HEK293 (cell line): ENCODE data around the gene TMEM183A.

Source experiments
- CTCF ChIA-PET: fragments of 350-600 bp; formaldehyde crosslinking; extraction: SDS; loops from one replicate; lab custom pipeline; 2021; ENCODE audit warnings: antibody characterized with exemption; lab: Yijun Ruan, JAX
- POLR2A ChIA-PET: fragments of 300-600 bp; formaldehyde crosslinking; extraction: SDS; loops from one replicate; lab custom pipeline; 2020; ENCODE audit warnings: antibody characterized with exemption, inconsistent platforms; lab: Yijun Ruan, JAX
- H3K27ac ChIP-seq: fragments of 200-500 bp; sonication (Bioruptor generic); 2 replicates; pipeline ENCODE4 v1.5.1; 2014; ENCODE audit warnings: low read depth, low read length, control low read depth, inconsistent platforms; ENCODE audit errors: extremely low read depth
- H3K36me3 ChIP-seq, 2 experiments: fragments of 200-500 bp in 1 of 2; sonication (Bioruptor generic) in 1 of 2; 1 replicate in 1 of 2; 2 replicates in 1 of 2; pipeline ENCODE4 v1.5.1; 2014 to 2017; ENCODE audit warnings: inconsistent platforms in 2 of 2, low read length in 2 of 2; ENCODE audit not compliant: control insufficient read depth in 2 of 2, insufficient read depth in 1 of 2
- H3K4me1 ChIP-seq: fragments of 200-500 bp; sonication (Bioruptor generic); 2 replicates; pipeline ENCODE4 v1.5.1; 2014; ENCODE audit warnings: mild to moderate bottlenecking, low read length, inconsistent platforms; ENCODE audit not compliant: control insufficient read depth, insufficient read depth
- H3K4me3 ChIP-seq: 2 replicates; pipeline ENCODE4 v1.5.1; 2011; ENCODE audit warnings: low read depth, mild to moderate bottlenecking, control low read depth, low read length, moderate library complexity
- H3K9me3 ChIP-seq: fragments of 200-500 bp; sonication (Bioruptor generic); 2 replicates; pipeline ENCODE4 v1.5.1; 2014; ENCODE audit warnings: low read depth, low read length, inconsistent platforms; ENCODE audit not compliant: control insufficient read depth, insufficient read depth
- REPIN1 ChIP-seq: fragments of 450-650 bp; formaldehyde crosslinking; IDR thresholded peaks from 2 replicates; pipeline ENCODE4 v1.5.1; 2017; ENCODE audit warnings: missing biosample characterization, missing genetic modification characterization, low read depth
- ZBTB20 ChIP-seq: fragments of 450-650 bp; formaldehyde crosslinking; IDR thresholded peaks from 2 replicates; pipeline ENCODE4 v1.5.1; 2016; ENCODE audit warnings: missing biosample characterization, missing genetic modification characterization
- ZBTB7A ChIP-seq: fragments of 450-650 bp; formaldehyde crosslinking; IDR thresholded peaks from 2 replicates; pipeline ENCODE4 v1.5.1; 2016; ENCODE audit warnings: low read depth, missing biosample characterization, missing genetic modification characterization
- ZNF24 ChIP-seq: fragments of 450-650 bp; formaldehyde crosslinking; IDR thresholded peaks from 2 replicates; pipeline ENCODE4 v1.5.1; 2016; ENCODE audit warnings: missing biosample characterization, missing genetic modification characterization
- ZNF391 ChIP-seq: fragments of 450-650 bp; formaldehyde crosslinking; IDR thresholded peaks from 2 replicates; pipeline ENCODE4 v1.5.1; 2016; ENCODE audit warnings: low read depth, missing biosample characterization, missing genetic modification characterization, borderline replicate concordance
- ZNF585B ChIP-seq: fragments of 450-650 bp; formaldehyde crosslinking; IDR thresholded peaks from 2 replicates; pipeline ENCODE4 v1.5.1; 2016; ENCODE audit warnings: missing biosample characterization, missing genetic modification characterization
- ZNF610 ChIP-seq: fragments of 450-650 bp; formaldehyde crosslinking; IDR thresholded peaks from 2 replicates; pipeline ENCODE4 v1.5.1; 2016; ENCODE audit warnings: missing biosample characterization, missing genetic modification characterization, borderline replicate concordance
- TF ChIP-seq, protein P1 (sequence below): fragments of 450-650 bp; formaldehyde crosslinking; IDR thresholded peaks from 2 replicates; pipeline ENCODE4 v1.5.1; 2016; ENCODE audit warnings: missing biosample characterization, missing genetic modification characterization
- TF ChIP-seq, protein P2 (sequence below): fragments of 450-650 bp; formaldehyde crosslinking; IDR thresholded peaks from 2 replicates; pipeline ENCODE4 v1.5.1; 2016; ENCODE audit warnings: missing biosample characterization, missing genetic modification characterization, borderline replicate concordance
- TF ChIP-seq, protein P3 (sequence below): fragments of 450-650 bp; formaldehyde crosslinking; IDR thresholded peaks from 2 replicates; pipeline ENCODE4 v1.5.1; 2017; ENCODE audit warnings: missing biosample characterization, missing genetic modification characterization
- TF ChIP-seq, protein P4 (sequence below): sonication (generic); formaldehyde crosslinking; IDR thresholded peaks from 2 replicates; pipeline ENCODE4 v1.8.1; 2022; ENCODE audit warnings: mild to moderate bottlenecking, moderate library complexity, missing genetic modification reagents
- TF ChIP-seq, protein P5 (sequence below): fragments of 450-650 bp; formaldehyde crosslinking; optimal IDR thresholded peaks from 2 replicates; pipeline ENCODE3; 2016; ENCODE audit warnings: missing biosample characterization, mild to moderate bottlenecking, missing genetic modification characterization

The TMEM183A gene

DNA sequence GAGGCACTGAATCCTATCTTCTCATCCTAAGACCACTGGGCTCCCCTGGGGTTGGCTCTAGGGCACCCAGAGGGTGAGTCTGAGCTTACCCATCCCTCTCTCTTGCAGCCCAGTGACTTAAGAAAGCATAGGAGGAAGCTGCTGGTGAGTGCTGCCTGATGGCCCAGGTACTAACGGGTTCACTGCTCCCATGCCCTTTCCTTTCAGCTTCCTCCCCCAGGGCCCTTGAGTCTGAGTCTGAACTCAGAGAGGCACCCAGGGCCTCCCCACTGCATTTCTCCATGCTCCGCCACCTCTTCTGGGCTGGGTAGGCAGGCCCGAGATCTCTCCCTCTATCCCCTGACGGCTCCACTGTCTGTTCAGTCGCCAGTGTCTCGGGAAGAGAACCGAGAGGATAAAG, 48.8 kb downstream of the TMEM183A start (continued):
- TF ChIP-seq, protein P1, sequence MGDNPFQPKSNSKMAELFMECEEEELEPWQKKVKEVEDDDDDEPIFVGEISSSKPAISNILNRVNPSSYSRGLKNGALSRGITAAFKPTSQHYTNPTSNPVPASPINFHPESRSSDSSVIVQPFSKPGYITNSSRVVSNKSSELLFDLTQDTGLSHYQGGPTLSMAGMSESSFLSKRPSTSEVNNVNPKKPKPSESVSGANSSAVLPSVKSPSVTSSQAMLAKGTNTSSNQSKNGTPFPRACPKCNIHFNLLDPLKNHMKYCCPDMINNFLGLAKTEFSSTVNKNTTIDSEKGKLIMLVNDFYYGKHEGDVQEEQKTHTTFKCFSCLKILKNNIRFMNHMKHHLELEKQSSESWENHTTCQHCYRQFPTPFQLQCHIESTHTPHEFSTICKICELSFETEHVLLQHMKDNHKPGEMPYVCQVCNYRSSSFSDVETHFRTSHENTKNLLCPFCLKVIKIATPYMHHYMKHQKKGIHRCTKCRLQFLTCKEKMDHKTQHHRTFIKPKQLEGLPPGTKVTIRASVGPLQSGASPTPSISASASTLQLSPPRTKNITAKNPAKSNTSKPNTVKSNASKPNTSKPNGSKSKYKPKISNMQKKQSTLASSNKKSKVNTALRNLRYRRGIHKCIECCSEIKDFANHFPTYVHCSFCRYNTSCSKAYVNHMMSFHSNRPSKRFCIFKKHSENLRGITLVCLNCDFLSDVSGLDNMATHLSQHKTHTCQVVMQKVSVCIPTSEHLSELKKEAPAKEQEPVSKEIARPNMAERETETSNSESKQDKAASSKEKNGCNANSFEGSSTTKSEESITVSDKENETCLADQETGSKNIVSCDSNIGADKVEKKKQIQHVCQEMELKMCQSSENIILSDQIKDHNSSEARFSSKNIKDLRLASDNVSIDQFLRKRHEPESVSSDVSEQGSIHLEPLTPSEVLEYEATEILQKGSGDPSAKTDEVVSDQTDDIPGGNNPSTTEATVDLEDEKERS (tag by site-specific recombination): no peak
- TF ChIP-seq, protein P2, sequence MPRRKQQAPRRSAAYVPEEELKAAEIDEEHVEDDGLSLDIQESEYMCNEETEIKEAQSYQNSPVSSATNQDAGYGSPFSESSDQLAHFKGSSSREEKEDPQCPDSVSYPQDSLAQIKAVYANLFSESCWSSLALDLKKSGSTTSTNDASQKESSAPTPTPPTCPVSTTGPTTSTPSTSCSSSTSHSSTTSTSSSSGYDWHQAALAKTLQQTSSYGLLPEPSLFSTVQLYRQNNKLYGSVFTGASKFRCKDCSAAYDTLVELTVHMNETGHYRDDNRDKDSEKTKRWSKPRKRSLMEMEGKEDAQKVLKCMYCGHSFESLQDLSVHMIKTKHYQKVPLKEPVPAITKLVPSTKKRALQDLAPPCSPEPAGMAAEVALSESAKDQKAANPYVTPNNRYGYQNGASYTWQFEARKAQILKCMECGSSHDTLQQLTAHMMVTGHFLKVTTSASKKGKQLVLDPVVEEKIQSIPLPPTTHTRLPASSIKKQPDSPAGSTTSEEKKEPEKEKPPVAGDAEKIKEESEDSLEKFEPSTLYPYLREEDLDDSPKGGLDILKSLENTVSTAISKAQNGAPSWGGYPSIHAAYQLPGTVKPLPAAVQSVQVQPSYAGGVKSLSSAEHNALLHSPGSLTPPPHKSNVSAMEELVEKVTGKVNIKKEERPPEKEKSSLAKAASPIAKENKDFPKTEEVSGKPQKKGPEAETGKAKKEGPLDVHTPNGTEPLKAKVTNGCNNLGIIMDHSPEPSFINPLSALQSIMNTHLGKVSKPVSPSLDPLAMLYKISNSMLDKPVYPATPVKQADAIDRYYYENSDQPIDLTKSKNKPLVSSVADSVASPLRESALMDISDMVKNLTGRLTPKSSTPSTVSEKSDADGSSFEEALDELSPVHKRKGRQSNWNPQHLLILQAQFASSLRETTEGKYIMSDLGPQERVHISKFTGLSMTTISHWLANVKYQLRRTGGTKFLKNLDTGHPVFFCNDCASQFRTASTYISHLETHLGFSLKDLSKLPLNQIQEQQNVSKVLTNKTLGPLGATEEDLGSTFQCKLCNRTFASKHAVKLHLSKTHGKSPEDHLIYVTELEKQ (tag by site-specific recombination): no peak
- TF ChIP-seq ZNF610 (tag by site-specific recombination): no peak
- no peak for TF ChIP-seq ZBTB20 (tag by site-specific recombination)
- TF ChIP-seq REPIN1 (tag by site-specific recombination): no peak
- TF ChIP-seq, protein P3, sequence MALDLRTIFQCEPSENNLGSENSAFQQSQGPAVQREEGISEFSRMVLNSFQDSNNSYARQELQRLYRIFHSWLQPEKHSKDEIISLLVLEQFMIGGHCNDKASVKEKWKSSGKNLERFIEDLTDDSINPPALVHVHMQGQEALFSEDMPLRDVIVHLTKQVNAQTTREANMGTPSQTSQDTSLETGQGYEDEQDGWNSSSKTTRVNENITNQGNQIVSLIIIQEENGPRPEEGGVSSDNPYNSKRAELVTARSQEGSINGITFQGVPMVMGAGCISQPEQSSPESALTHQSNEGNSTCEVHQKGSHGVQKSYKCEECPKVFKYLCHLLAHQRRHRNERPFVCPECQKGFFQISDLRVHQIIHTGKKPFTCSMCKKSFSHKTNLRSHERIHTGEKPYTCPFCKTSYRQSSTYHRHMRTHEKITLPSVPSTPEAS (tag by site-specific recombination): no peak
- TF ChIP-seq, all 188 proteins: peak for 0

DNA sequence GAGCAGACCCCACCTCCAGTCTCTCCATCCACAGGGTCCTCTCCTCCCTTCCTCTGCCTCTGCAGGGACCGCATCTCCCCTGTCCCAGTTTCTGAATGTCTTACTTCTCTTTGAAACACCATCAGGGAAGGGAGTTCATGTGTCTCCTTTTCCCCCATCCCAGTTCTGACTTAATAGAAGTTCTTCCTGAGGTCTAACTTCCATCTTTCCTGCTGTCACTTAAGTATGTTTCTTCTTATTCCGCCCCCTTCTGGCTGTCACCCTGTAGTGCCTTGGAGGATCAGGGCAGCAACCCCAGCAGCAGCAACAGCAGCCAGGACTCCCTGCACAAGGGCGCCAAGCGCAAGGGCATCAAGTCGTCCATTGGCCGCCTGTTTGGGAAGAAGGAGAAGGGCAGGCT, 49.3 kb downstream of the TMEM183A start:
- H3K4me3 ChIP-seq: no peak overlapping the region
- ChIA-PET CTCF (interaction anchor here (0.5 to 12.9 kb wide), 6 partner anchors 15 to 407 kb away, joined by 3 to 169 read pairs (median 4); no protein-coding TSS in a partner anchor), POLR2A (no interaction called here)
- no peak overlapping the region for H3K27ac ChIP-seq
- H3K4me1 ChIP-seq: 0 out of 2 replicates have a peak, but pooled peaks cover 3% of the 10 kb centered on the region
- no peaks in the 10 kb centered on the region for H3K9me3 ChIP-seq
- TF ChIP-seq, protein P4, sequence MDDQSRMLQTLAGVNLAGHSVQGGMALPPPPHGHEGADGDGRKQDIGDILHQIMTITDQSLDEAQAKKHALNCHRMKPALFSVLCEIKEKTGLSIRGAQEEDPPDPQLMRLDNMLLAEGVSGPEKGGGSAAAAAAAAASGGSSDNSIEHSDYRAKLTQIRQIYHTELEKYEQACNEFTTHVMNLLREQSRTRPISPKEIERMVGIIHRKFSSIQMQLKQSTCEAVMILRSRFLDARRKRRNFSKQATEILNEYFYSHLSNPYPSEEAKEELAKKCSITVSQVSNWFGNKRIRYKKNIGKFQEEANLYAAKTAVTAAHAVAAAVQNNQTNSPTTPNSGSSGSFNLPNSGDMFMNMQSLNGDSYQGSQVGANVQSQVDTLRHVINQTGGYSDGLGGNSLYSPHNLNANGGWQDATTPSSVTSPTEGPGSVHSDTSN (CRISPR knock-in tag): no peak
- TF ChIP-seq ZBTB7A (tag by site-specific recombination) (no peak), ZNF585B (tag by site-specific recombination) (no peak), ZNF391 (tag by site-specific recombination) (no peak), ZNF24 (no peak)
- TF ChIP-seq, protein P5, sequence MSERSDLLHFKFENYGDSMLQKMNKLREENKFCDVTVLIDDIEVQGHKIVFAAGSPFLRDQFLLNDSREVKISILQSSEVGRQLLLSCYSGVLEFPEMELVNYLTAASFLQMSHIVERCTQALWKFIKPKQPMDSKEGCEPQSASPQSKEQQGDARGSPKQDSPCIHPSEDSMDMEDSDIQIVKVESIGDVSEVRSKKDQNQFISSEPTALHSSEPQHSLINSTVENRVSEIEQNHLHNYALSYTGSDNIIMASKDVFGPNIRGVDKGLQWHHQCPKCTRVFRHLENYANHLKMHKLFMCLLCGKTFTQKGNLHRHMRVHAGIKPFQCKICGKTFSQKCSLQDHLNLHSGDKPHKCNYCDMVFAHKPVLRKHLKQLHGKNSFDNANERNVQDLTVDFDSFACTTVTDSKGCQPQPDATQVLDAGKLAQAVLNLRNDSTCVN: no peak
- no peaks in the 10 kb centered on the region for H3K36me3 ChIP-seq
